ENCODE measurements around the gene CSTPP1. TPM values are rescaled to one million over a fixed set of nuclear protein-coding genes. Genes with fewer than 3 reads are reported as not detected.
"Not testable (repeated sequence)": the region's sequence is repeated elsewhere in the genome, so short reads cannot be mapped to it uniquely, and the experiment has no call there.

Gene CSTPP1
- total RNA-seq, 4 donors from 2014 or later = 31.8 to 42.1 (median 39.1) TPM

DNA sequence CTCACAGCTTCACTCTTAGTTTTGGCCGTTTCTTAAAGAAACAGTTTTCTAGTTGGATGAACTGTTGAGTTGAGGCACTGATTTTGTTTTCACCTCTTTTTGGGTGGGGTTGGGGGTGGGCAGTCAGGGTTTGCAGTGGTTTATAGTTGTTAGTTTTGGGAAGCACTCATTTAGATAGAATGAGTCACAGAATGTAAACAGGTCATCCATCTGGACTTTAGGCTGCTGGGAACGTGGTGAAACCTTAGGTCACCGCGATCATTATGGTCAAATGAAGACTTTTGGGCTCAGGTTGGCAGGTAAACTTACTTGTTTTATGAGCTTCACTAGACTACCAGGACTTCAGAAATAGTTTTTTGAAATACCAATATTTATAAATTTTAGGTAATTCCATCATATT is 48.4 kb downstream of the CSTPP1 start:
- H3K27ac ChIP-seq = no peak overlapping the region
- TF ChIP-seq POLR2A (IDR thresholded peaks at IDR 0.05) = no peak
- TF ChIP-seq, protein P1, sequence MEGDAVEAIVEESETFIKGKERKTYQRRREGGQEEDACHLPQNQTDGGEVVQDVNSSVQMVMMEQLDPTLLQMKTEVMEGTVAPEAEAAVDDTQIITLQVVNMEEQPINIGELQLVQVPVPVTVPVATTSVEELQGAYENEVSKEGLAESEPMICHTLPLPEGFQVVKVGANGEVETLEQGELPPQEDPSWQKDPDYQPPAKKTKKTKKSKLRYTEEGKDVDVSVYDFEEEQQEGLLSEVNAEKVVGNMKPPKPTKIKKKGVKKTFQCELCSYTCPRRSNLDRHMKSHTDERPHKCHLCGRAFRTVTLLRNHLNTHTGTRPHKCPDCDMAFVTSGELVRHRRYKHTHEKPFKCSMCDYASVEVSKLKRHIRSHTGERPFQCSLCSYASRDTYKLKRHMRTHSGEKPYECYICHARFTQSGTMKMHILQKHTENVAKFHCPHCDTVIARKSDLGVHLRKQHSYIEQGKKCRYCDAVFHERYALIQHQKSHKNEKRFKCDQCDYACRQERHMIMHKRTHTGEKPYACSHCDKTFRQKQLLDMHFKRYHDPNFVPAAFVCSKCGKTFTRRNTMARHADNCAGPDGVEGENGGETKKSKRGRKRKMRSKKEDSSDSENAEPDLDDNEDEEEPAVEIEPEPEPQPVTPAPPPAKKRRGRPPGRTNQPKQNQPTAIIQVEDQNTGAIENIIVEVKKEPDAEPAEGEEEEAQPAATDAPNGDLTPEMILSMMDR (IDR thresholded peaks at IDR 0.05) = no peak
- peaks cover 0 to 7% (median 0%) of the 10 kb centered on the region in 4 donors for H3K4me1 ChIP-seq
- H3K9me3 ChIP-seq = no peaks in the 10 kb centered on the region
- DNase-seq = no peak
- peaks cover 0 to 5% (median 0%) of the 10 kb centered on the region in 3 donors for H3K36me3 ChIP-seq
- no peaks in the 10 kb centered on the region for H3K27me3 ChIP-seq
- H3K4me3 ChIP-seq = no peak overlapping the region

DNA sequence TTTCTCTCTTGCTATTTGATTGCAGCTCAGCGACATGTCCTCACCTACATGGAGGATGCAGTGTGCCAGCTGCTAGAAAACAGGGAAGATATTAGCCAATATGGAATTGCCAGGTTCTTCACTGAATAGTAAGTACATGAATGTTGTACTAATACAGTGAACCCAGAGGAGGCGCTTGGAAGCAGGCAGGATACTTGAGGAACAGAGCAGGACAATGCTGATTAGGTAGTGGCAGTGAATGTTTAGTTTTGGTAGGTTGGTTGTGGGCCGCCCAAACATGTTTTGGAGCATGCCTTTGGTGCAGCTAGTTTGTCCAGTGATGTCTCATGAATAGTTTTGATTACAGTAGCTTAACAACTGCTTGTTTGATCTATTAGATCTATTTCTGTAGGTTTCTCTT is 50.6 kb downstream of the CSTPP1 start:
- H3K4me3 ChIP-seq = no peak overlapping the region
- H3K27me3 ChIP-seq = no peaks in the 10 kb centered on the region
- TF ChIP-seq, protein P1 (IDR thresholded peaks at IDR 0.05) = no peak
- TF ChIP-seq POLR2A (IDR thresholded peaks at IDR 0.05) = no peak
- H3K9me3 ChIP-seq = no peaks in the 10 kb centered on the region
- DNase-seq = no peak
- H3K27ac ChIP-seq = no peak overlapping the region
- peaks cover 0 to 7% (median 0%) of the 10 kb centered on the region in 4 donors for H3K4me1 ChIP-seq
- H3K36me3 ChIP-seq = peaks cover 0 to 5% (median 0%) of the 10 kb centered on the region in 3 donors

DNA sequence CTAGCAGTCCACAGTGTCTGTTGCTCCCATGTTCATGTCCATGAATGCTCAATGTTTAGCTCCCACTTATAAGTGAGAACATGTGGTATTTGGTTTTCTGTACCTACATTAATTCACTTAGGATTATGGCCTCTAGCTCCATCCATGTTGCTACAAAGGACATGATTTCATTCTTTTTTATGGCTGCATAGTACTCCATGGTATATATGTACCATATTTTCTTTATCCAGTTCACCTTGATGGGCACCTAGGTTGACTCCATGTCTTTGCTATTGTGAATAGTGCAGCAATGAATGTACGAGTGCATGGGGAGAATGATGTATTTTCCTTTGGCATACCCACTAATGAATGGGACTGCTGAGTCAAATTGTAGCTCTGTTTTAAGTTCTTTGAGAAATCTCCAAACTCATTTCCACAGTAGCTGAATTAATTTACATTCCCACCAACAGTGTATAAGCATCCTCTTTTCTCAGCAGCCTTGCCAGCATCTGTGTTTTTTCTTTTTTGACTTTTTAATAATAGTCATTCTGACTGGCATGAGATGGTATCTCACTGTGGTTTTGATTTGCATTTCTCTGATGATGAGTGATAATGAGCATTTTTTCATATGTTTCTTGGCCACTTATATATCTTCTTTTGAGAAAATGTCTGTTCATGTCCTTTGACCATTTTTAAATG is 53.4 kb downstream of the CSTPP1 start:
- H3K36me3 ChIP-seq, H3K27ac ChIP-seq, DNase-seq, H3K9me3 ChIP-seq, H3K4me1 ChIP-seq, H3K4me3 ChIP-seq, H3K27me3 ChIP-seq: not testable (repeated sequence)

DNA sequence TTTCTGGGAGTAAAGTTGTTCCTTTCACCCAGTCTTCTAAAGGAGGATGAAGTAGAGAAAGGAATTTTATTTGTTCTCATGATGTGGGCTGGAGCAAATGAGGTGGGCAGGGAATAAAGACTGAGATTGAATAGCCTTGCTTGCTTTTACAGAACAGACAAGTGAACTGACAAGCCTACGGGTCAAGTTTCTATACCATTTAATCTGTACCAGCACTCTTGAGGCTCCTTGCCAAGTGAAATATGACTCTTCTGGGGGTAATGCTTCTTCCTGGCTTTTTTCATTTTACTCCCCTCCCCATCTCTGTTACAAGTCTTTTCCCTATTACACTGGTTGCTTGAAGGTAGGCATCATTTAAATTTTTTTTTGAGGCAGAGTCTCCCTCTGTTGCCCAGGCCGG is 54.8 kb downstream of the CSTPP1 start:
- H3K36me3 ChIP-seq = peaks cover 0 to 5% (median 0%) of the 10 kb centered on the region in 3 donors
- H3K4me1 ChIP-seq = no peaks in the 10 kb centered on the region
- H3K4me3 ChIP-seq = no peak overlapping the region
- H3K9me3 ChIP-seq = no peaks in the 10 kb centered on the region
- no peak overlapping the region for H3K27ac ChIP-seq
- H3K27me3 ChIP-seq = no peaks in the 10 kb centered on the region
- TF ChIP-seq, protein P1 (IDR thresholded peaks at IDR 0.05) = no peak
- no peak for TF ChIP-seq POLR2A (IDR thresholded peaks at IDR 0.05)
- no peak for DNase-seq

DNA sequence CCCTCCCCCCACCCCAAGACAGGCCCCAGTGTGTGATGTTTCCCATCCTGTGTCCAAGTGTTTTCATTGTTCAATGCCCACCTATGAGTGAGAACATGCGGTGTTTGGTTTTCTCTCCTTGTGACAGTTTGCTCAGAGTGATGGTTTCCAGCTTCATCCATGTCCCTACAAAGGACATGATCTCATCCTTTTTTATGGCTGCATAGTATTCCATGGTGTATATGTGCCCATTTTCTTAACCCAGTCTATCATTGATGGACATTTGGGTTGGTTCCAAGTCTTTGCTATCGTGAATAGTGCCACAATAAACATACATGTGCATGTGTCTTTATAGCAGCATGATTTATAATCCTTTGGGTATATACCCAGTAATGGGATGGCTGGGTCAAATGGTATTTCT is 55.8 kb downstream of the CSTPP1 start:
- not testable (repeated sequence) for H3K36me3 ChIP-seq, H3K27ac ChIP-seq, DNase-seq, H3K4me1 ChIP-seq, H3K9me3 ChIP-seq, H3K4me3 ChIP-seq, H3K27me3 ChIP-seq

DNA sequence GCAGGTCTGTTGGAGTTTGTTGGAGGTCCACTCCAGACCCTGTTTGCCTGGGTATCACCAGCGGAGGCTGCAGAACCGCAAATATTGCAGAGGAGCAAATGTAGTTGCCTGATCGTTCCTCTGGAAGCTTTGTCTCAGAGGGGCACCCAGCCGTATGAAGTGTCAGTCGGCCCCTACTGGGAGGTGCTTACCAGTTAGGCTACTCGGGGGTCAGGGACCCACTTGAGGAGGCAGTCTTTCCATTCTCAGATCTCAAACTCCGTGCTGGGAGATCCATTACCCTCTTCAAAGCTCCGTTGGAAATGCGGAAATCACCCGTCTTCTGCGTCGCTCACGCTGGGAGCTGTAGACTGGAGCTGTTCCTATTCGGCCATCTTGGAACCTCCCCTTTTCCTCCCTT is 61.2 kb downstream of the CSTPP1 start:
- H3K4me3 ChIP-seq, H3K36me3 ChIP-seq, H3K9me3 ChIP-seq, H3K4me1 ChIP-seq, H3K27ac ChIP-seq, DNase-seq, H3K27me3 ChIP-seq: not testable (repeated sequence)

DNA sequence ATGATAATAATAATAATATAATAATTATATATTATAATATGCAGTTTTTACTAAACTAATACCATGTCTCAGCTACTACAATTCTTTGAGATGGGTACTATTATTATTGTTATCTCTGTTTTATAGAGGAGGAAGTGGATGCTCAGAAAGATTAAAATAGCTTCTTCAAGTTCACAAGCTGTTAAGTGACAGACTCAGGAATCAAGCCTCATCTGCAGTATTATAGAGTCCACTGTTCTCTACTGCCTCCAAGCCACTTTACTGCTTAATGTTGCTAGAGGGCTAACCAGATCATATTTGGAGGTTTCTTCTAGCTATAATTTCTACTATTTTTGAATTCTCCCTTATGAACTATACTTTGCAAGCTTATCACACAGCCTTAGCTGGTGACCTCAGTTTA is 62.7 kb downstream of the CSTPP1 start:
- Histone ChIP-seq H3K9me3 (no peaks in the 10 kb centered on the region), H3K4me1 (peaks cover 0 to 6% (median 0%) of the 10 kb centered on the region in 4 donors), H3K36me3 (no peaks in the 10 kb centered on the region), H3K27ac (no peak overlapping the region), H3K4me3 (no peak overlapping the region), H3K27me3 (no peaks in the 10 kb centered on the region)
- TF ChIP-seq, protein P1 (IDR thresholded peaks at IDR 0.05) = no peak
- no peak for TF ChIP-seq POLR2A (IDR thresholded peaks at IDR 0.05)
- DNase-seq = no peak

Measured in Peyer's patch (tissue), 4 donors.